GM18861 (cell line): ENCODE measurements around the gene CCDC27.
A peak's percentile ranks its signal among the peaks of the same experiment; 100 is the strongest.
"Not testable (repeated sequence)": the region's sequence is repeated elsewhere in the genome, so short reads cannot be mapped to it uniquely, and the experiment has no call there.

Experiments
- ATAC-seq: cut with Tn5 transposase; IDR thresholded peaks from one replicate; pipeline ENCODE4 v1.9.1; 2021; ENCODE audit not compliant: unreplicated experiment

CCDC27 gene

GRCh38 chr1:3788756-3789420, 36.6 kb downstream of the CCDC27 start:
- no peak for ATAC-seq

GRCh38 chr1:3789421-3790300, 37.4 kb downstream of the CCDC27 start:
- no peak for ATAC-seq

- ATAC-seq = no peak
Measured at GRCh38 chr1:3790500-3790923, 38.3 kb downstream of the CCDC27 start.

- no peak for ATAC-seq
Measured at GRCh38 chr1:3790952-3791351, 38.7 kb downstream of the CCDC27 start.

- ATAC-seq = no peak
Measured at GRCh38 chr1:3795453-3796214, 43.4 kb downstream of the CCDC27 start.

- peak; percentile 94 for ATAC-seq
Measured at GRCh38 chr1:3796215-3797061, 44.2 kb downstream of the CCDC27 start, which contains the start of gene LRRC47. Gene LRRC47, minus strand, starts transcription at chr1:3796498. Its CDS starts 22 bp downstream, at chr1:3796476.

- ATAC-seq = no peak
Measured at GRCh38 chr1:3799976-3800685, 47.9 kb downstream of the CCDC27 start.

- not testable (repeated sequence) for ATAC-seq
Measured at GRCh38 chr1:3800795-3801194, 48.5 kb downstream of the CCDC27 start.

GRCh38 chr1:3803905-3804626, 51.8 kb downstream of the CCDC27 start:
- ATAC-seq = no peak

GRCh38 chr1:3804627-3804944, 52.3 kb downstream of the CCDC27 start:
- ATAC-seq = not testable (repeated sequence)

- ATAC-seq = no peak
Measured at GRCh38 chr1:3805038-3805437, 52.8 kb downstream of the CCDC27 start.

- ATAC-seq = no peak
Measured at GRCh38 chr1:3807769-3808168, 55.5 kb downstream of the CCDC27 start.

GRCh38 chr1:3809680-3810079, 57.4 kb downstream of the CCDC27 start:
- no peak for ATAC-seq

GRCh38 chr1:3810149-3810761, 58.0 kb downstream of the CCDC27 start:
- ATAC-seq = not testable (repeated sequence)

- ATAC-seq = no peak
Measured at GRCh38 chr1:3811595-3811911, 59.3 kb downstream of the CCDC27 start.

GRCh38 chr1:3814065-3814464, 61.8 kb downstream of the CCDC27 start:
- ATAC-seq = no peak

- ATAC-seq = no peak
Measured at GRCh38 chr1:3814771-3815561, 62.7 kb downstream of the CCDC27 start.
